Activated CD8-positive, alpha-beta T cell treated with anti-CD3 and anti-CD28 coated beads for 36 hours (primary cell): Measurements from ENCODE around the gene KLHL33. TPM values are rescaled to one million over a fixed set of nuclear protein-coding genes. Genes with fewer than 3 reads are reported as not detected.

Experiments
- ATAC-seq: fragments of 200-7000 bp; cut with Tn5 transposase; one replicate; pipeline ENCODE4 v1.10.0; 2021; ENCODE audit warnings: mild to moderate bottlenecking, moderate library complexity
- CTCF ChIA-PET: fragments of 350-600 bp; sonication (Branson Sonifier 250); formaldehyde crosslinking; loops from one replicate; lab custom pipeline; 2021; ENCODE audit warnings: antibody characterized with exemption; lab: Charles Lee
- POLR2A ChIA-PET: fragments of 350-600 bp; sonication (Branson Sonifier 250); formaldehyde crosslinking; loops from one replicate; lab custom pipeline; 2021; ENCODE audit warnings: antibody characterized with exemption; lab: Charles Lee
- DNase-seq: peaks from one replicate; pipeline ENCODE4 v3.0.0-alpha.2; 2020
- H3K27ac Mint-ChIP-seq: one replicate; pipeline ENCODE4 v1.8.0; 2021; ENCODE audit warnings: mild to moderate bottlenecking, mixed read lengths
- H3K27me3 Mint-ChIP-seq: one replicate; pipeline ENCODE4 v1.8.0; 2021; ENCODE audit warnings: mixed read lengths
- H3K36me3 Mint-ChIP-seq: one replicate; pipeline ENCODE4 v1.8.0; 2021; ENCODE audit warnings: low read depth, mixed read lengths
- H3K4me1 Mint-ChIP-seq: one replicate; pipeline ENCODE4 v1.8.0; 2021; ENCODE audit warnings: low read depth, mixed read lengths
- H3K4me3 Mint-ChIP-seq: one replicate; pipeline ENCODE4 v1.8.0; 2021; ENCODE audit warnings: mild to moderate bottlenecking, moderate library complexity, mixed read lengths
- H3K9me3 Mint-ChIP-seq: one replicate; pipeline ENCODE4 v1.8.0; 2021; ENCODE audit warnings: mixed read lengths
- CTCF ChIP-seq: fragments of 200-600 bp; IDR thresholded peaks from one replicate; pipeline ENCODE4 v1.8.0; 2022; ENCODE audit warnings: antibody characterized with exemption, mild to moderate bottlenecking
- intact Hi-C: fragments of 100-400 bp; cut with micrococcal nuclease; formaldehyde crosslinking; loops from one replicate; pipeline ENCODE4 v1.10.0; 2022
- total RNA-seq, 2 experiments: library from RNA; stranded (reverse); gene quantifications; one replicate each; pipeline ENCODE4 v1.2.3, GENCODE V29; 2021

The KLHL33 gene
- total RNA-seq, 2 experiments from 2014 or later: 0.54 to 0.59 TPM

GRCh38 chr14:20422886-20423285, 13.1 kb downstream of the KLHL33 start:
- H3K4me1 Mint-ChIP-seq: peaks cover 20% of the 10 kb centered on the region
- H3K4me3 Mint-ChIP-seq: no peak overlapping the region
- TF ChIP-seq CTCF: no peak
- intact Hi-C loops: no loop called here
- no peaks in the 10 kb centered on the region for H3K9me3 Mint-ChIP-seq
- no peaks in the 10 kb centered on the region for H3K36me3 Mint-ChIP-seq
- ChIA-PET POLR2A (interaction anchor here (0.7 to 3.0 kb wide), 4 partner anchors 18 to 59 kb away, joined by 3 to 13 read pairs (median 5); partner anchors contain the start of genes APEX1 and PNP), CTCF (interaction anchor here (0.9 to 4.9 kb wide), 2 partner anchors 8 to 79 kb away, joined by 3 to 42 read pairs; partner anchors contain the start of genes PARP2 and TEP1)
- no peaks in the 10 kb centered on the region for H3K27me3 Mint-ChIP-seq
- H3K27ac Mint-ChIP-seq: no peak overlapping the region
- ATAC-seq: no peak
- no peak for DNase-seq

- TF ChIP-seq CTCF: no peak
- no peaks in the 10 kb centered on the region for H3K9me3 Mint-ChIP-seq
- no peaks in the 10 kb centered on the region for H3K27me3 Mint-ChIP-seq
- H3K4me3 Mint-ChIP-seq: no peak overlapping the region
- intact Hi-C loops: no loop called here
- POLR2A ChIA-PET: interaction anchor here (2.0 to 3.0 kb wide), 2 partner anchors 19 to 35 kb away, joined by 5 to 13 read pairs; partner anchors contain the start of gene APEX1
- ATAC-seq (no peak), DNase-seq (no peak)
- CTCF ChIA-PET: interaction anchor here (0.8 to 1.5 kb wide), 2 partner anchors 19 to 32 kb away, joined by 3 to 4 read pairs; no protein-coding TSS in a partner anchor
- no peaks in the 10 kb centered on the region for H3K36me3 Mint-ChIP-seq
- no peak overlapping the region for H3K27ac Mint-ChIP-seq
- H3K4me1 Mint-ChIP-seq: peaks cover 11% of the 10 kb centered on the region
Measured at GRCh38 chr14:20421267-20421666, 14.7 kb downstream of the KLHL33 start.

GRCh38 chr14:20419419-20419818, 16.5 kb downstream of the KLHL33 start:
- no peak for DNase-seq
- H3K27ac Mint-ChIP-seq: no peak overlapping the region
- POLR2A ChIA-PET: no interaction called here
- H3K9me3 Mint-ChIP-seq: no peaks in the 10 kb centered on the region
- no peaks in the 10 kb centered on the region for H3K27me3 Mint-ChIP-seq
- no peaks in the 10 kb centered on the region for H3K36me3 Mint-ChIP-seq
- no peak for TF ChIP-seq CTCF
- H3K4me3 Mint-ChIP-seq: no peak overlapping the region
- H3K4me1 Mint-ChIP-seq: peaks cover 17% of the 10 kb centered on the region
- intact Hi-C loops: no loop called here
- CTCF ChIA-PET: interaction anchor here (1.1 kb wide), 1 partner anchor 92 kb away, joined by 4 read pairs; no protein-coding TSS in a partner anchor
- ATAC-seq: no peak

GRCh38 chr14:20418501-20418909, 17.5 kb downstream of the KLHL33 start:
- Mint-ChIP-seq H3K4me3 (no peak overlapping the region), H3K27me3 (no peaks in the 10 kb centered on the region), H3K9me3 (no peaks in the 10 kb centered on the region), H3K36me3 (no peaks in the 10 kb centered on the region), H3K4me1 (peaks cover 25% of the 10 kb centered on the region), H3K27ac (no peak overlapping the region)
- DNase-seq (no peak), ATAC-seq (no peak)
- intact Hi-C loops: no loop called here
- ChIA-PET CTCF (interaction anchor here (1.9 kb wide), 1 partner anchor 91 kb away, joined by 6 read pairs; no protein-coding TSS in a partner anchor), POLR2A (interaction anchor here (1.6 kb wide), 1 partner anchor 37 kb away, joined by 5 read pairs; the partner anchor contains the start of genes APEX1 and OSGEP)
- no peak for TF ChIP-seq CTCF
